SK-N-SH (cell line): ENCODE data around the gene TFEB. TPM values are rescaled to one million over a fixed set of nuclear protein-coding genes. Genes with fewer than 3 reads are reported as not detected.

ENCODE experiments used
- CTCF ChIA-PET: fragments of 300-600, 350-600 bp; formaldehyde crosslinking; extraction: SDS; loops from one replicate; lab custom pipeline; 2021; lab: Yijun Ruan, JAX
- POLR2A ChIA-PET: fragments of 350-600 bp; sonication (Branson Sonifier 250); formaldehyde crosslinking; extraction: SDS; loops from one replicate; lab custom pipeline; 2020; ENCODE audit warnings: antibody characterized with exemption, inconsistent platforms; lab: Yijun Ruan, JAX
- DNase-seq: peaks from one replicate; pipeline ENCODE4 v3.0.0; 2012
- H2AFZ ChIP-seq: fragments of 200-600 bp; sonication (generic); 2 replicates; pipeline ENCODE4 v1.8.1; 2016; ENCODE audit warnings: antibody characterized with exemption, mild to moderate bottlenecking, low read depth
- H3F3A ChIP-seq: fragments of 200-600 bp; sonication (generic); replicated peaks from 2 replicates; pipeline ENCODE3; 2016; ENCODE audit warnings: antibody characterized with exemption, mild to moderate bottlenecking; ENCODE audit not compliant: insufficient read depth
- H3K27ac ChIP-seq, 2 experiments: fragments of 200-500 bp in 1 of 2; fragments of 200-600 bp in 1 of 2; sonication (Bioruptor generic) in 1 of 2; sonication (generic), shearing (Covaris generic) in 1 of 2; 2 replicates each; pipeline versions ENCODE4 v1.5.1 to v1.6.1; 2014 to 2016; ENCODE audit warnings: low read depth in 2 of 2, inconsistent platforms in 1 of 2, low read length in 1 of 2, mild to moderate bottlenecking in 1 of 2, mixed read lengths in 1 of 2
- H3K27me3 ChIP-seq: fragments of 200-600 bp; sonication (generic), shearing (Covaris generic); 2 replicates; pipeline ENCODE4 v1.6.1; 2016; ENCODE audit warnings: mixed run types; ENCODE audit not compliant: insufficient read depth
- H3K36me3 ChIP-seq, 2 experiments: fragments of 200-500 bp in 1 of 2; fragments of 200-600 bp in 1 of 2; sonication (Bioruptor generic) in 1 of 2; sonication (generic) in 1 of 2; replicated peaks in 1 of 2; 2 replicates each; pipeline versions ENCODE3 to v1.5.1; 2014 to 2016; ENCODE audit warnings: low read length in 1 of 2, mild to moderate bottlenecking in 1 of 2; ENCODE audit not compliant: insufficient read depth in 2 of 2, control insufficient read depth in 1 of 2
- H3K4me1 ChIP-seq, 2 experiments: fragments of 200-500 bp in 1 of 2; fragments of 200-600 bp in 1 of 2; sonication (Bioruptor generic) in 1 of 2; sonication (generic), shearing (Covaris generic) in 1 of 2; 2 replicates each; pipeline versions ENCODE4 v1.5.1 to v1.6.1; 2014 to 2016; ENCODE audit warnings: low read depth in 1 of 2, low read length in 1 of 2, mixed run types in 1 of 2; ENCODE audit not compliant: insufficient read depth in 2 of 2, control insufficient read depth in 1 of 2
- H3K4me2 ChIP-seq: fragments of 200-600 bp; sonication (generic), shearing (Covaris generic); 2 replicates; pipeline ENCODE4 v1.6.1; 2017; ENCODE audit warnings: mixed run types
- H3K4me3 ChIP-seq, 2 experiments: fragments of 200-500 bp in 1 of 2; fragments of 200-600 bp in 1 of 2; sonication (Bioruptor generic) in 1 of 2; sonication (generic), shearing (Covaris generic) in 1 of 2; 2 replicates each; pipeline versions ENCODE4 v1.5.1 to v1.8.1; 2014 to 2016; ENCODE audit warnings: low read depth in 2 of 2, inconsistent platforms in 1 of 2, low read length in 1 of 2, mild to moderate bottlenecking in 1 of 2, mixed read lengths in 1 of 2, moderate library complexity in 1 of 2
- H3K79me2 ChIP-seq: fragments of 200-600 bp; sonication (generic); 2 replicates; pipeline ENCODE4 v1.8.1; 2017; ENCODE audit warnings: mild to moderate bottlenecking; ENCODE audit not compliant: insufficient read depth
- H3K9ac ChIP-seq: fragments of 200-600 bp; sonication (generic); 2 replicates; pipeline ENCODE4 v1.6.1; 2017; ENCODE audit warnings: mixed run types
- H3K9me2 ChIP-seq: fragments of 200-600 bp; sonication (generic); 2 replicates; pipeline ENCODE4 v1.6.1; 2017; ENCODE audit warnings: mixed run types
- H3K9me3 ChIP-seq: fragments of 200-600 bp; sonication (generic); 2 replicates; pipeline ENCODE4 v1.6.1; 2017; ENCODE audit warnings: mixed run types, mild to moderate bottlenecking, moderate library complexity
- H4K20me1 ChIP-seq: fragments of 200-600 bp; sonication (generic); 2 replicates; pipeline ENCODE4 v1.6.1; 2017; ENCODE audit warnings: mild to moderate bottlenecking, mixed run types; ENCODE audit not compliant: insufficient read depth
- CTCF ChIP-seq: fragments of 200-600 bp; sonication (generic); IDR thresholded peaks from 2 replicates; pipeline ENCODE4 v1.6.1; 2017; ENCODE audit warnings: antibody characterized with exemption, mild to moderate bottlenecking, moderate library complexity
- ELF1 ChIP-seq: IDR thresholded peaks from 2 replicates; pipeline ENCODE4 v1.4.0; 2012
- EZH2phosphoT487 ChIP-seq: fragments of 200-600 bp; sonication (generic); IDR thresholded peaks from 2 replicates; pipeline ENCODE4 v1.6.1; 2017; ENCODE audit warnings: low read depth, mixed run types, mild to moderate bottlenecking, antibody characterized with exemption, moderate library complexity, borderline replicate concordance
- FOXM1 ChIP-seq: IDR thresholded peaks from 2 replicates; pipeline ENCODE4 v1.4.0; 2012; ENCODE audit warnings: low read depth, mild to moderate bottlenecking
- JUND ChIP-seq: IDR thresholded peaks from 2 replicates; pipeline ENCODE4 v1.4.0; 2012
- NFIC ChIP-seq: IDR thresholded peaks from 2 replicates; pipeline ENCODE4 v1.4.0; 2012; ENCODE audit warnings: borderline replicate concordance
- POLR2AphosphoS5 ChIP-seq: IDR thresholded peaks from 2 replicates; pipeline ENCODE4 v1.6.1; 2012; ENCODE audit warnings: low read depth, low read length
- RFX5 ChIP-seq: IDR thresholded peaks from 2 replicates; pipeline ENCODE4 v1.6.1; 2012; ENCODE audit warnings: mild to moderate bottlenecking, improper control_type of control experiment, low read length
- SIN3A ChIP-seq: IDR thresholded peaks from 2 replicates; pipeline ENCODE4 v1.6.1; 2012; ENCODE audit warnings: low read depth, mild to moderate bottlenecking, low read length, moderate library complexity, borderline replicate concordance
- TAF1 ChIP-seq: IDR thresholded peaks from 2 replicates; pipeline ENCODE4 v1.6.1; 2012; ENCODE audit warnings: low read depth, mild to moderate bottlenecking, low read length, moderate library complexity, borderline replicate concordance
- TEAD4 ChIP-seq: IDR thresholded peaks from 2 replicates; pipeline ENCODE4 v1.4.0; 2012; ENCODE audit warnings: mild to moderate bottlenecking, borderline replicate concordance; ENCODE audit not compliant: insufficient read depth
- YY1 ChIP-seq: IDR thresholded peaks from 2 replicates; pipeline ENCODE4 v1.4.0; 2012; ENCODE audit warnings: low read depth, mild to moderate bottlenecking
- ZBTB33 ChIP-seq: IDR thresholded peaks from 2 replicates; pipeline ENCODE4 v1.4.0; 2012; ENCODE audit warnings: low read depth, borderline replicate concordance
- WGBS: methylation state at CpG from one replicate; pipeline ENCODE4 v1.1.6; 2017; ENCODE audit warnings: low lambda C conversion rate; 5-methylcytosine and 5-hydroxymethylcytosine counted together
- polyA plus RNA-seq, 3 experiments: library from polyadenylated mRNA; depleted of rRNA; stranded (reverse); fragments of >200 nt; gene quantifications; 2 replicates each; pipeline ENCODE4 v1.2.3, GENCODE V29; 2012
- TF ChIP-seq, protein P1 (sequence below): fragments of 150-350 bp; IDR thresholded peaks from 2 replicates; pipeline ENCODE4 v1.6.1; 2017; ENCODE audit warnings: antibody characterized with exemption, low read length, low read depth, borderline replicate concordance
- TF ChIP-seq, protein P2 (sequence below): IDR thresholded peaks from 2 replicates; pipeline ENCODE4 v1.4.0; 2012; ENCODE audit warnings: low read depth
- TF ChIP-seq, protein P3 (sequence below): IDR thresholded peaks from 2 replicates; pipeline ENCODE4; 2012

The TFEB gene
- polyA plus RNA-seq, 1 of the 3 experiments (the other 2 are of a cell fraction), result 6.2 TPM

GRCh38 chr6:41672016-41672415 lies 63.4 kb downstream of the TFEB start:
- CTCF ChIA-PET, result interaction anchor here (0.9 to 3.2 kb wide), 4 partner anchors 12 to 304 kb away, joined by 3 to 9 read pairs (median 4); no protein-coding TSS in a partner anchor
- Histone ChIP-seq H3K27ac (no peak overlapping the region), H3K9ac (no peak overlapping the region), H3K79me2 (no peaks in the 10 kb centered on the region), H3F3A (no peaks in the 10 kb centered on the region), H3K36me3 (no peaks in the 10 kb centered on the region), H3K4me3 (no peak overlapping the region), H3K9me3 (no peaks in the 10 kb centered on the region), H4K20me1 (no peaks in the 10 kb centered on the region), H3K4me2 (no peak overlapping the region), H2AFZ (no peak overlapping the region), H3K4me1 (peaks cover 0 to 13% of the 10 kb centered on the region in 2 experiments; a peak in 1 of 4 replicates), H3K9me2 (no peaks in the 10 kb centered on the region), H3K27me3 (no peaks in the 10 kb centered on the region; the same call in 1 of the 2 replicates)
- no peak for DNase-seq
- TF ChIP-seq TAF1 (no peak), ELF1 (no peak), CTCF (no peak), ZBTB33 (no peak), JUND (no peak), SIN3A (no peak), FOXM1 (no peak), EZH2phosphoT487 (no peak)
- TF ChIP-seq, protein P1, sequence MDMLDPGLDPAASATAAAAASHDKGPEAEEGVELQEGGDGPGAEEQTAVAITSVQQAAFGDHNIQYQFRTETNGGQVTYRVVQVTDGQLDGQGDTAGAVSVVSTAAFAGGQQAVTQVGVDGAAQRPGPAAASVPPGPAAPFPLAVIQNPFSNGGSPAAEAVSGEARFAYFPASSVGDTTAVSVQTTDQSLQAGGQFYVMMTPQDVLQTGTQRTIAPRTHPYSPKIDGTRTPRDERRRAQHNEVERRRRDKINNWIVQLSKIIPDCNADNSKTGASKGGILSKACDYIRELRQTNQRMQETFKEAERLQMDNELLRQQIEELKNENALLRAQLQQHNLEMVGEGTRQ, result no peak
- TF ChIP-seq, protein P2, sequence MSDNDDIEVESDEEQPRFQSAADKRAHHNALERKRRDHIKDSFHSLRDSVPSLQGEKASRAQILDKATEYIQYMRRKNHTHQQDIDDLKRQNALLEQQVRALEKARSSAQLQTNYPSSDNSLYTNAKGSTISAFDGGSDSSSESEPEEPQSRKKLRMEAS, result no peak
- WGBS, result 87% methylated on average over 7 of the region's 7 CpGs
- POLR2A ChIA-PET, result no interaction called here

DNA sequence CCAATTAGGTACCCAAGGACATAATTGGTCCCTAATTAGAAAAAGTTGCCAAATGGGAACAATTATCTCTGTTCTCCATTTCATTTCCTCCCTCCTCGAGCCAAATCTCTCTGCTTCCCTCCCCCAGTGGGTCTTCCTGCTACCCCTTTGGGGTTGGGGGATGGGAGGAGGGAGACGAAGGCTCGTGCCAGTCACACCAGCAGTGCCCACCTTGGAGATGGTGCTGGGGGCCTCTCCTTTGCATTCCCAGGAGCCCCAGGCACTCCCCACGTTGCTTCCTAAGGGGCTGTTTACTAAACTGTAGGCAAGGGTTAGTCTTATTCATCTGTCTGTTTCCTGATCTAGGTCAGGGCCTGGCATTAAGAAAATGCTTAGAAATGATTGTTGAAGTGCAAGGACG lies 64.0 kb downstream of the TFEB start:
- ChIA-PET POLR2A (no interaction called here), CTCF (interaction anchor here (0.8 to 3.2 kb wide), 7 partner anchors 10 to 303 kb away, joined by 3 to 9 read pairs (median 3); no protein-coding TSS in a partner anchor)
- TF ChIP-seq TEAD4 (no peak), NFIC (no peak), RFX5 (no peak), POLR2AphosphoS5 (no peak), TAF1 (no peak), YY1 (no peak), ZBTB33 (no peak)
- TF ChIP-seq, protein P3, sequence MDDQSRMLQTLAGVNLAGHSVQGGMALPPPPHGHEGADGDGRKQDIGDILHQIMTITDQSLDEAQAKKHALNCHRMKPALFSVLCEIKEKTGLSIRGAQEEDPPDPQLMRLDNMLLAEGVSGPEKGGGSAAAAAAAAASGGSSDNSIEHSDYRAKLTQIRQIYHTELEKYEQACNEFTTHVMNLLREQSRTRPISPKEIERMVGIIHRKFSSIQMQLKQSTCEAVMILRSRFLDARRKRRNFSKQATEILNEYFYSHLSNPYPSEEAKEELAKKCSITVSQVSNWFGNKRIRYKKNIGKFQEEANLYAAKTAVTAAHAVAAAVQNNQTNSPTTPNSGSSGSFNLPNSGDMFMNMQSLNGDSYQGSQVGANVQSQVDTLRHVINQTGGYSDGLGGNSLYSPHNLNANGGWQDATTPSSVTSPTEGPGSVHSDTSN, result no peak

More for the DNA sequence above, 64.0 kb downstream of the TFEB start:
- Histone ChIP-seq H3K79me2 (no peaks in the 10 kb centered on the region), H3K4me2 (no peak overlapping the region), H3K9me2 (no peaks in the 10 kb centered on the region), H3F3A (no peaks in the 10 kb centered on the region), H3K9ac (no peak overlapping the region), H3K27ac (no peak overlapping the region), H3K4me1 (peaks cover 0 to 13% of the 10 kb centered on the region in 2 experiments; a peak in 1 of 4 replicates), H3K27me3 (no peaks in the 10 kb centered on the region; the same call in 1 of the 2 replicates), H3K36me3 (no peaks in the 10 kb centered on the region), H4K20me1 (no peaks in the 10 kb centered on the region), H3K9me3 (no peaks in the 10 kb centered on the region), H2AFZ (no peak overlapping the region), H3K4me3 (no peak overlapping the region)
- no peak for DNase-seq
- 25% methylated on average over 5 of the region's 5 CpGs for WGBS
